ENCODE results near the gene BZW1. TPM values are rescaled to one million over a fixed set of nuclear protein-coding genes. Genes with fewer than 3 reads are reported as not detected.
"Not testable (repeated sequence)": the region's sequence is repeated elsewhere in the genome, so short reads cannot be mapped to it uniquely, and the experiment has no call there.

Gene BZW1
- total RNA-seq, 1 experiment from 2014 or later = 396 TPM

DNA sequence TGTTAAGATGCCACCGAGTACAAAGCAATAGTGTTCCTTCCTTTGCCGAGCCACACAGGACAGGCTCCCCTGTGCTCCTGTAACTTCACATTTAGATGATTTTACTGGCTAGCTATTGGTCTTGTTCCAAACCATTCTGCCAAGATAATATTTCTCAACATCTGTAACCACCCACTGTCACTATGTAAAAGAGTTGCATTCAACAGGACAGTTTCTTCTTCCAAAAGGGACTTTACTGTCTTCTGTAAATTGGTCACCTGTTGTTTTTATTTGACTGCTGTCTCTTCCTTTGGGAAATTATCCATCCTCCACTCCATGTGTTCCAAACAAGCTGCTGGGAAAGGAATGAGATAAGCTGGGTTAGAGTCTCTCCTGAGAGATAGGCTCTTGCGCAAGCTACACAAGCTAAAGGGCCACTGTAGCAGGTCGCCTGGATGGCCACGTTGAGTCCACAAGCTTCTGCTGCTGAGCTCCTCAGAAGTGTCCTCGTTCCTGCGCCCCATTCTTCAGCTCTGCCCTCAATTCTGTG, 14.4 kb upstream of the BZW1 start:
- Histone ChIP-seq H3K27ac (ENCODE audit: low read depth, low read length, poor library complexity, severe bottlenecking) (no peak overlapping the region), H3K4me1 (ENCODE audit: insufficient read depth, low read length, poor library complexity, severe bottlenecking) (no peaks in the 10 kb centered on the region), H3K4me3 (ENCODE audit: low read depth, low read length, poor library complexity, severe bottlenecking) (no peak overlapping the region), H3K27me3 (replicated peaks; ENCODE audit: insufficient read depth, low read depth, low read length, poor library complexity) (no peaks in the 10 kb centered on the region), H3K9me3 (ENCODE audit: low read depth, low read length, poor library complexity, severe bottlenecking) (no peaks in the 10 kb centered on the region), H3K36me3 (ENCODE audit: insufficient read depth, low read length, poor library complexity, severe bottlenecking) (no peaks in the 10 kb centered on the region)
- POLR2A ChIA-PET (ENCODE audit: low non-redundant PET) = no interaction called here
- no TSS peak for BruUV-seq (replicated peaks)
- TF ChIP-seq EZH2 (IDR thresholded peaks at IDR 0.05; ENCODE audit: borderline replicate concordance, low read depth, low read length, poor library complexity, severe bottlenecking) = no peak
- TF ChIP-seq CTCF (conservative IDR thresholded peaks at IDR 0.05; ENCODE audit: low read depth, low read length) = no peak
- intact Hi-C loops (cut with micrococcal nuclease; ENCODE audit: unreplicated experiment) = no loop called here
- DNase-seq (ENCODE audit: low spot score) = no peak
- CTCF ChIA-PET = no interaction called here

DNA sequence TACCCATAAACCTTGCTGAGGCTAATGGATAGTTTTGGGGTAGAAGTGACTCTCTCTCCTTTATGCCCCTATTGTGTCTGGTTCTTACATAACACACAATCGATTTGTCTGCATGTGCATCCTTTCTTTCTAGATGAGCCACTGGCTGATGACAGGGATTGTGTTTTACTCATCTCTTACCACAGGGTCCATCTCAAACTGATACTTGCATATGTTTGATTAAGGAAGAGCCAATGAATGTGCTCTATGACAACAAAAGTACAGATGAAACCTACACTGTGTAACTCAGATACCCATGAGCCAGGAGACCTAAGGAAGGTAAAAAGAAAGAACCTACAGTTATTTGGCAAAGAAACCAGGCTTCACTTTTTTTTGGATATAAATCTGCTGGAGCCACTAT, 13.2 kb upstream of the BZW1 start:
- no peak for TF ChIP-seq EZH2 (IDR thresholded peaks at IDR 0.05; ENCODE audit: borderline replicate concordance, low read depth, low read length, poor library complexity, severe bottlenecking)
- no peak for TF ChIP-seq CTCF (conservative IDR thresholded peaks at IDR 0.05; ENCODE audit: low read depth, low read length)
- intact Hi-C loops (cut with micrococcal nuclease; ENCODE audit: unreplicated experiment) = no loop called here
- no TSS peak for BruUV-seq (replicated peaks)
- Histone ChIP-seq H3K4me1 (ENCODE audit: insufficient read depth, low read length, poor library complexity, severe bottlenecking) (no peaks in the 10 kb centered on the region), H3K27me3 (replicated peaks; ENCODE audit: insufficient read depth, low read depth, low read length, poor library complexity) (no peaks in the 10 kb centered on the region), H3K4me3 (ENCODE audit: low read depth, low read length, poor library complexity, severe bottlenecking) (no peak overlapping the region), H3K36me3 (ENCODE audit: insufficient read depth, low read length, poor library complexity, severe bottlenecking) (no peaks in the 10 kb centered on the region), H3K27ac (ENCODE audit: low read depth, low read length, poor library complexity, severe bottlenecking) (no peak overlapping the region), H3K9me3 (ENCODE audit: low read depth, low read length, poor library complexity, severe bottlenecking) (no peaks in the 10 kb centered on the region)
- no peak for DNase-seq (ENCODE audit: low spot score)
- POLR2A ChIA-PET (ENCODE audit: low non-redundant PET) = no interaction called here
- CTCF ChIA-PET = no interaction called here

DNA sequence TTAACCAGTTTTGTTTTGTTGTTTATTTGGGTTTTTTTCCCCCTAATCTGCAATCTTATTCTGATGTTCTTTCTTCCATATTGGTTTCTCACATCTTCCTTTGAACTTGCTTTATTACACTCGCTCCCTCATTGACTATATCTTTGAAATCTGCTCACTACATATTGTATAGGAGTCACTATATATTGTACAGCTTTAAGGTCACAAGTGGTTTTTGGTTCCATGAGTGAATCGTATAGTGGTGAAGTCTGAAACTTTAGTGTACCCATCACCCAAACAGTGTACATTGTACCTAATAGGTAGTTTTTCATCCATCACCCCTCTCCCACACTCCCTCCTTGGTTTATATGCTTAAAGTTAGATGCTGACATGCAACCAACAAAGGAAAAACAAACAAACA, 11.3 kb upstream of the BZW1 start:
- DNase-seq (ENCODE audit: low spot score) = no peak
- TF ChIP-seq CTCF (conservative IDR thresholded peaks at IDR 0.05; ENCODE audit: low read depth, low read length) (no peak), EZH2 (IDR thresholded peaks at IDR 0.05; ENCODE audit: borderline replicate concordance, low read depth, low read length, poor library complexity, severe bottlenecking) (no peak)
- no peaks in the 10 kb centered on the region for H3K27me3 ChIP-seq (replicated peaks; ENCODE audit: insufficient read depth, low read depth, low read length, poor library complexity)
- no TSS peak for BruUV-seq (replicated peaks)
- H3K4me1 ChIP-seq (ENCODE audit: insufficient read depth, low read length, poor library complexity, severe bottlenecking) = no peaks in the 10 kb centered on the region
- intact Hi-C loops (cut with micrococcal nuclease; ENCODE audit: unreplicated experiment) = no loop called here
- CTCF ChIA-PET = no interaction called here
- no peak overlapping the region for H3K4me3 ChIP-seq (ENCODE audit: low read depth, low read length, poor library complexity, severe bottlenecking)
- H3K27ac ChIP-seq (ENCODE audit: low read depth, low read length, poor library complexity, severe bottlenecking) = no peak overlapping the region
- no peaks in the 10 kb centered on the region for H3K9me3 ChIP-seq (ENCODE audit: low read depth, low read length, poor library complexity, severe bottlenecking)
- no peaks in the 10 kb centered on the region for H3K36me3 ChIP-seq (ENCODE audit: insufficient read depth, low read length, poor library complexity, severe bottlenecking)
- POLR2A ChIA-PET (ENCODE audit: low non-redundant PET) = no interaction called here

DNA sequence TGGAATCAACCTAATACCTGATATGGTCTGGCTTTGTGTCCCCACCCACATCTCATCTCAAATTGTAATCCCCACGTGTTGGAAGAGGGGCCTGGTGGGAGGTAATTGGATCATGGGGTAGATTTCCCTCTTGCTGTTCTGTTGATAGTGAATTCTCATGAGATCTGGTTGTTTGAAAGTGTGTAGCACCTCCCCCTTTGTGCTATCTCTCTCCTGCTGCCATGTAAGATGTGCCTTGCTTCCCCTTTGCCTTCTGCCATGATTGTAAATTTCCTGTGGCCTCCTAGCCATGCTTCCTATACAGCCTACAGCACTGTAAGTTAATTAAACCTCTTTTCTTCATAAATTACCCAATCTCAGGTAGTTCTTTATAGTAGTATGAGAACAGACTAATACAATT, 10.3 kb upstream of the BZW1 start:
- H3K27ac ChIP-seq (ENCODE audit: low read depth, low read length, poor library complexity, severe bottlenecking); H3K27me3 ChIP-seq (replicated peaks; ENCODE audit: insufficient read depth, low read depth, low read length, poor library complexity); DNase-seq (ENCODE audit: low spot score); H3K4me3 ChIP-seq (ENCODE audit: low read depth, low read length, poor library complexity, severe bottlenecking); intact Hi-C loops (cut with micrococcal nuclease; ENCODE audit: unreplicated experiment); POLR2A ChIA-PET (ENCODE audit: low non-redundant PET); BruUV-seq (replicated peaks); H3K9me3 ChIP-seq (ENCODE audit: low read depth, low read length, poor library complexity, severe bottlenecking); H3K36me3 ChIP-seq (ENCODE audit: insufficient read depth, low read length, poor library complexity, severe bottlenecking); H3K4me1 ChIP-seq (ENCODE audit: insufficient read depth, low read length, poor library complexity, severe bottlenecking); CTCF ChIA-PET: not testable (repeated sequence)

Measured in A673 (cell line).